Adipose tissue (tissue), 3 donors: ENCODE results near the gene TMEM14A. TPM values are rescaled to one million over a fixed set of nuclear protein-coding genes. Genes with fewer than 3 reads are reported as not detected.

ENCODE experiments used
- H3K27ac ChIP-seq: one replicate; pipeline ENCODE4 v1.5.1; 2013; ENCODE audit warnings: low read depth, low read length
- WGBS, 3 donors: extraction: QIAGEN DNeasy Blood & Tissue Kit; methylation state at CpG; one replicate each; pipeline ENCODE4 v1.1.7; 2013; 5-methylcytosine and 5-hydroxymethylcytosine counted together
- polyA plus RNA-seq, 3 donors: library from polyadenylated mRNA; stranded (reverse); fragments of 200-250 nt; gene quantifications; one replicate each; pipeline ENCODE4 v1.2.3, GENCODE V29; 2013
- donor health status: healthy with polysubstance abuse.
- donor health status: Bipolar disorder and iron deficiency.
- donor health status: healthy.

Gene TMEM14A
- polyA plus RNA-seq, 3 donors, result 16.9 to 26.2 (median 24.1) TPM

GRCh38 chr6:52725535-52726192, 54.8 kb downstream of the TMEM14A start:
- H3K27ac ChIP-seq, result no peak overlapping the region
- WGBS, 3 donors, result 47 to 88% (median 80%) methylated on average over 2 of the region's 2 CpGs

- WGBS, 3 donors, result 30 to 93% (median 90%) methylated on average over 2 of the region's 2 CpGs
- no peak overlapping the region for H3K27ac ChIP-seq
Observed at GRCh38 chr6:52726193-52726542, 55.3 kb downstream of the TMEM14A start.

- H3K27ac ChIP-seq, result no peak overlapping the region
- WGBS, 3 donors, result 82 to 90% (median 88%) methylated on average over 15 of the region's 15 CpGs
Observed at GRCh38 chr6:52726741-52727535, 56.0 kb downstream of the TMEM14A start.

DNA sequence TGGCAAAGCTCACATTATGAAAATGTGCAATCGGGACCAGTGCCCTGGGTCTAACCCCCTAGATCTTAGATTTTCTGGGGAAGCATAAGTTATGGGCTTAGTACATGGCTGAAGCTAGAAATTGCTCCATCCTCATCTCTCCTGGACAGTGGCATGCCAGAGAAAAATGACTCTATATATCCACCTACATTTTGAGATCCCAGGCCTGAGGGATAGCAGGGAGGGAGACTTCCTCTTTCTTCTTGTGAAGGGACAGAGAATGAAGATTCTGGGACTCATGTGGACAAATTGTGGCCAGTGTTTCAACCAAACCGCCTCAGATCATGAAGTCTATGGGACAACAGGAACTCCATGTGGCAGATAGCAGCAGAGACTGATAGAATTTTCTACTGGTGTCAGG, 57.0 kb downstream of the TMEM14A start:
- 82 to 93% (median 83%) methylated on average over 2 of the region's 2 CpGs for WGBS, 3 donors
- H3K27ac ChIP-seq, result no peak overlapping the region

GRCh38 chr6:52728394-52728793, 57.5 kb downstream of the TMEM14A start:
- no peak overlapping the region for H3K27ac ChIP-seq
- 35 to 67% (median 61%) methylated on average over 3 of the region's 3 CpGs for WGBS, 3 donors

DNA sequence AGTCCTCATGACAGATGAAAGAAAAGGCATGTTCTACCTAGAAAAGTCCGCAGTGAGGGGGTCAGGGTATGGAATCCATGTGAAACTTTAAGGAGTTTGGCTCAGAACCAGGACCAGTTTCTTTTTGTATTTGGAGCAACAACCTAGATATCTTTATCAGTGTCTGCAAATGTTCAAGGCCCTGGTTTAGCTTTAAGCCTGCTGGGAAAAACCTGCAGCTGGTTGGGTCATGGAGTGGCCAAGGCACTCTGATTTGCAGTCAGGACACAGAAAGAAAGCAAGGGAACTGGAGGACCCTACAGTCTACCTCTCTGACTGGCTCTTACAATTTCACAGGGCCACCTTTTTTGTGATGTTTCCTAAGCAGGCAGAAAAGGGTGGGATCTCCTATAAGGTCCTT, 58.7 kb downstream of the TMEM14A start:
- WGBS, 3 donors, result 40 to 85% (median 83%) methylated on average over 1 of the region's 1 CpG
- H3K27ac ChIP-seq, result no peak overlapping the region

DNA sequence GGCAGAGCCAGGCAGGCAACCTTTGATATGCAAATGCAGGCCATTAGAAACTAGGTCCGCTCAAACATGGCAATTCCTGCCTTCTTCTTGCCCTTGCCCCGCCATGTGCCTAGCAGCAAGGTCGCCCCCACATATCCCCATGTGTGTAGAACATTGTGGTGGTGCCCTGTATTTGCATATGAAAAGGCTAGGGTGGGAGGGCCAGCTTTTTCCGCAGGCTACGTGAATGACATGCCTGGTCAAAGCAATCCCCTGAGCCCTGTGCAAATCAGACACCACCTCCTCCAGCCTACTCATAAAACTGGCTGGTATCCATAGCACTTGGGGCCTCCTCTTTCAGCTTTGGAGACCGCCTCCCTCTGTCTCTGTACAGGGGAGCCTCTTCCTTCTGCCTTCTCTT, 60.8 kb downstream of the TMEM14A start:
- H3K27ac ChIP-seq, result no peak overlapping the region
- WGBS, 3 donors, result 57 to 70% (median 62%) methylated on average over 6 of the region's 6 CpGs

- WGBS, 3 donors, result 100% methylated on average over 1 of the region's 1 CpG
- no peak overlapping the region for H3K27ac ChIP-seq
Observed at GRCh38 chr6:52733172-52733571, 62.3 kb downstream of the TMEM14A start.

- WGBS, 3 donors, result 74 to 88% (median 88%) methylated on average over 3 of the region's 3 CpGs
- H3K27ac ChIP-seq, result no peak overlapping the region
Observed at GRCh38 chr6:52734072-52734471, 63.2 kb downstream of the TMEM14A start.

- 44 to 95% (median 90%) methylated on average over 6 of the region's 6 CpGs for WGBS, 3 donors
- H3K27ac ChIP-seq, result no peak overlapping the region
Observed at GRCh38 chr6:52735071-52735470, 64.2 kb downstream of the TMEM14A start.

GRCh38 chr6:52736145-52736544, 65.2 kb downstream of the TMEM14A start:
- H3K27ac ChIP-seq, result no peak overlapping the region
- WGBS, 3 donors, result 87 to 91% (median 88%) methylated on average over 1 of the region's 1 CpG

Other genes starting within 250 kb of the TMEM14A start
- 10 to 100 TPM in 2 of 3 donors, 1 to 10 TPM in 1; 4.5 to 13.6 (median 12.9) TPM for gene TRAM2, start 94.1 kb upstream of the TMEM14A start, polyA plus RNA-seq
- 10 to 100 TPM in 1 of 3 donors, under 1 TPM in 2; 0.16 to 85.8 (median 0.22) TPM for gene GSTA2, start 92.4 kb downstream of the TMEM14A start, polyA plus RNA-seq
- 10 to 100 TPM in 2 of 3 donors, 1 to 10 TPM in 1; 1.7 to 30.0 (median 12.7) TPM for gene GSTA1, start 132.7 kb downstream of the TMEM14A start, polyA plus RNA-seq
- not detected for gene GSTA5, start 169.7 kb downstream of the TMEM14A start, polyA plus RNA-seq
- under 1 TPM in 1 of 3 donors, not detected in 2; 0.45 TPM for gene GSTA3, start 238.6 kb downstream of the TMEM14A start, polyA plus RNA-seq